HCT116 (cell line): ENCODE data around the gene SF3B5. TPM values are rescaled to one million over a fixed set of nuclear protein-coding genes. Genes with fewer than 3 reads are reported as not detected.

Source experiments
- ATAC-seq: fragments of 200-7000 bp; cut with Tn5 transposase; 2 replicates; pipeline ENCODE4 v1.9.1; 2020; ENCODE audit warnings: mild to moderate bottlenecking, moderate library complexity
- BruUV-seq: library from RNA; stranded (reverse); fragments of 400-500 nt; replicated peaks from 2 replicates; lab custom pipeline; 2021; lab: Mats Ljungman, UMichigan
- CTCF ChIA-PET: fragments of 300-600 bp; sonication (Branson Sonifier 250); formaldehyde crosslinking; loops from one replicate; lab custom pipeline; 2021; ENCODE audit warnings: antibody characterized with exemption; lab: Charles Lee
- POLR2A ChIA-PET: fragments of 300-600, 350-600 bp; sonication (Branson Sonifier 250); formaldehyde crosslinking; loops from one replicate; lab custom pipeline; 2021; ENCODE audit warnings: antibody characterized with exemption; lab: Charles Lee
- RAD21 ChIA-PET, 2 experiments: fragments of 300-600 bp; sonication (Branson Sonifier 250); formaldehyde crosslinking; loops; one replicate each; lab custom pipeline; 2023; ENCODE audit warnings: low total read pairs in 2 of 2; ENCODE audit not compliant: uncharacterized antibody in 2 of 2, unreplicated experiment in 2 of 2, low non-redundant PET in 1 of 2; lab: Charles Lee
- DNase-seq: peaks from one replicate; pipeline ENCODE4 v3.0.0-alpha.2; 2010; ENCODE audit warnings: low read depth, low spot score
- H2AFZ ChIP-seq: fragments of 200-600 bp; shearing (Covaris generic), sonication (generic); 2 replicates; pipeline ENCODE4 v1.6.1; 2017; ENCODE audit warnings: low read depth, mixed run types, mixed read lengths, antibody characterized with exemption, low read length; ENCODE audit not compliant: poor library complexity, severe bottlenecking
- H3K27ac ChIP-seq: 2 replicates; pipeline ENCODE4 v1.5.1; 2012; ENCODE audit warnings: low read depth, low read length
- H3K27me3 ChIP-seq: fragments of 200-600 bp; sonication (generic); 2 replicates; pipeline ENCODE4 v1.6.1; 2016; ENCODE audit warnings: mixed run types, low read length, mixed read lengths; ENCODE audit not compliant: insufficient read depth
- H3K36me3 ChIP-seq, 2 experiments: fragments of 200-500 bp in 1 of 2; fragments of 200-600 bp in 1 of 2; sonication (Bioruptor generic) in 1 of 2; sonication (generic) in 1 of 2; 2 replicates each; pipeline versions ENCODE4 v1.5.1 to v1.6.1; 2014 to 2016; ENCODE audit warnings: low read length in 2 of 2, inconsistent platforms in 1 of 2, mixed read lengths in 1 of 2, mixed run types in 1 of 2; ENCODE audit not compliant: insufficient read depth in 2 of 2, control insufficient read depth in 1 of 2
- H3K4me1 ChIP-seq, 2 experiments: fragments of 200-600 bp in 1 of 2; sonication (generic) in 1 of 2; 2 replicates each; pipeline versions ENCODE4 v1.5.1 to v1.6.1; 2012 to 2017; ENCODE audit warnings: low read length in 2 of 2, inconsistent platforms in 1 of 2, mild to moderate bottlenecking in 1 of 2, mixed read lengths in 1 of 2, mixed run types in 1 of 2, moderate library complexity in 1 of 2; ENCODE audit not compliant: insufficient read depth in 2 of 2, control insufficient read depth in 1 of 2
- H3K4me2 ChIP-seq: fragments of 200-600 bp; sonication (generic); 2 replicates; pipeline ENCODE4 v1.6.1; 2017; ENCODE audit warnings: mixed run types, low read length, mixed read lengths
- H3K4me3 ChIP-seq, 2 experiments: fragments of 200-600 bp in 1 of 2; sonication (generic) in 1 of 2; replicated peaks in 1 of 2; 2 replicates each; pipeline ENCODE4 v1.5.1; 2011 to 2016; ENCODE audit warnings: low read length in 2 of 2, control low read depth in 1 of 2, low read depth in 1 of 2, mild to moderate bottlenecking in 1 of 2, mixed read lengths in 1 of 2, mixed run types in 1 of 2
- H3K79me2 ChIP-seq: fragments of 200-600 bp; sonication (generic); 2 replicates; pipeline ENCODE4 v1.6.1; 2017; ENCODE audit warnings: mild to moderate bottlenecking, mixed run types, low read length, moderate library complexity, mixed read lengths; ENCODE audit not compliant: insufficient read depth
- H3K9ac ChIP-seq: fragments of 200-600 bp; sonication (generic); 2 replicates; pipeline ENCODE4 v1.6.1; 2016; ENCODE audit warnings: low read length, mixed read lengths
- H3K9me2 ChIP-seq: fragments of 200-600 bp; sonication (generic), shearing (Covaris generic); 2 replicates; pipeline ENCODE4 v1.6.1; 2017; ENCODE audit warnings: mixed run types, mild to moderate bottlenecking, moderate library complexity; ENCODE audit not compliant: insufficient read depth
- H3K9me3 ChIP-seq, 2 experiments: fragments of 200-500 bp in 1 of 2; fragments of 200-600 bp in 1 of 2; sonication (Bioruptor generic) in 1 of 2; sonication (generic) in 1 of 2; 2 replicates each; pipeline ENCODE4 v1.6.1; 2014 to 2017; ENCODE audit warnings: low read length in 2 of 2, mixed read lengths in 2 of 2, inconsistent platforms in 1 of 2, low read depth in 1 of 2, mild to moderate bottlenecking in 1 of 2, mixed run types in 1 of 2, moderate library complexity in 1 of 2; ENCODE audit not compliant: control insufficient read depth in 1 of 2, insufficient read depth in 1 of 2
- H4K20me1 ChIP-seq: fragments of 200-600 bp; sonication (generic), shearing (Covaris generic); 2 replicates; pipeline ENCODE4 v1.6.1; 2017; ENCODE audit warnings: mixed run types, mild to moderate bottlenecking, moderate library complexity; ENCODE audit not compliant: insufficient read depth
- CBX3 ChIP-seq: IDR thresholded peaks from 2 replicates; pipeline ENCODE4 v1.6.1; 2012; ENCODE audit warnings: low read depth
- EZH2 ChIP-seq: fragments of 200-600 bp; sonication (generic); IDR thresholded peaks from 2 replicates; pipeline ENCODE4 v1.6.1; 2017; ENCODE audit warnings: antibody characterized with exemption, mixed run types
- EZH2phosphoT487 ChIP-seq: fragments of 200-600 bp; IDR thresholded peaks from 2 replicates; pipeline ENCODE4 v1.6.1; 2018; ENCODE audit warnings: antibody characterized with exemption, borderline replicate concordance
- FOSL1 ChIP-seq: IDR thresholded peaks from 2 replicates; pipeline ENCODE4 v1.6.1; 2012; ENCODE audit warnings: low read depth
- POLR2A ChIP-seq: IDR thresholded peaks from 2 replicates; pipeline ENCODE4 v1.7.0; 2011; ENCODE audit warnings: borderline replicate concordance; ENCODE audit not compliant: insufficient read depth, insufficient read length; ENCODE audit errors: extremely low read depth
- RAD21 ChIP-seq: IDR thresholded peaks from 2 replicates; pipeline ENCODE4 v1.6.1; 2012; ENCODE audit warnings: low read depth, mild to moderate bottlenecking
- SIN3A ChIP-seq: IDR thresholded peaks from 2 replicates; pipeline ENCODE4 v1.6.1; 2012; ENCODE audit warnings: low read depth
- SRF ChIP-seq: IDR thresholded peaks from 2 replicates; pipeline ENCODE4 v1.6.1; 2012; ENCODE audit warnings: low read depth
- TCF7L2 ChIP-seq: IDR thresholded peaks from 2 replicates; pipeline ENCODE4 v1.7.0; 2011; ENCODE audit warnings: borderline replicate concordance, inconsistent platforms; ENCODE audit not compliant: insufficient read depth, insufficient read length; ENCODE audit errors: extremely low read depth
- intact Hi-C: fragments of 100-400 bp; cut with micrococcal nuclease; formaldehyde crosslinking; loops from 2 replicates; pipeline ENCODE4 v1.10.0; 2022
- total RNA-seq: library from RNA; stranded (reverse); gene quantifications from one replicate; pipeline ENCODE4 v1.2.1, GENCODE V29; 2021; ENCODE audit not compliant: unreplicated experiment
- TF ChIP-seq, protein P1 (sequence below): IDR thresholded peaks from 2 replicates; pipeline ENCODE4 v1.6.1; 2012; ENCODE audit warnings: low read depth
- TF ChIP-seq, protein P2 (sequence below): IDR thresholded peaks from 2 replicates; pipeline ENCODE4 v1.6.1; 2012

Gene SF3B5
- total RNA-seq, 1 experiment from 2014 or later, result 173 TPM

DNA sequence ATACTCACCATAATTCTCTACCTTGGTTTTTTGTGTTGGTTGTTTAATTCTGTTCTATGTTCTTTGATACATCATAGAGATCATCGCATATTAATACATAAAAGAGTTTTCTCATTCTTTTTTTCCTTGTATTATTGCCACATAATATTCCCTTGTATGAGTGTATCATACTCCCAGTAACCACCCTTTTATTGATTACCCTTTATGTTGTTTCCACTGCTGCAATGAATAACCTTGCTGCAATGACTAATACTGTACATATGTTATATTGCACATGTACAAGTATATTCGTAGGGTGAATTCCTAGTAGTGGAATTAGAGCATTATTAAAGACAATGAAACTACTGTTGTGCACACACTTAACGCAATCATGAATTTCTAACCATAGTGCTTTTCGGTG is 9.1 kb upstream of the SF3B5 start:
- H3K4me1 ChIP-seq, result no peaks in the 10 kb centered on the region
- TF ChIP-seq SRF (no peak), CBX3 (no peak), TCF7L2 (no peak), EZH2 (no peak), RAD21 (no peak), POLR2A (no peak), SIN3A (no peak), FOSL1 (no peak), EZH2phosphoT487 (no peak)
- TF ChIP-seq, protein P1, sequence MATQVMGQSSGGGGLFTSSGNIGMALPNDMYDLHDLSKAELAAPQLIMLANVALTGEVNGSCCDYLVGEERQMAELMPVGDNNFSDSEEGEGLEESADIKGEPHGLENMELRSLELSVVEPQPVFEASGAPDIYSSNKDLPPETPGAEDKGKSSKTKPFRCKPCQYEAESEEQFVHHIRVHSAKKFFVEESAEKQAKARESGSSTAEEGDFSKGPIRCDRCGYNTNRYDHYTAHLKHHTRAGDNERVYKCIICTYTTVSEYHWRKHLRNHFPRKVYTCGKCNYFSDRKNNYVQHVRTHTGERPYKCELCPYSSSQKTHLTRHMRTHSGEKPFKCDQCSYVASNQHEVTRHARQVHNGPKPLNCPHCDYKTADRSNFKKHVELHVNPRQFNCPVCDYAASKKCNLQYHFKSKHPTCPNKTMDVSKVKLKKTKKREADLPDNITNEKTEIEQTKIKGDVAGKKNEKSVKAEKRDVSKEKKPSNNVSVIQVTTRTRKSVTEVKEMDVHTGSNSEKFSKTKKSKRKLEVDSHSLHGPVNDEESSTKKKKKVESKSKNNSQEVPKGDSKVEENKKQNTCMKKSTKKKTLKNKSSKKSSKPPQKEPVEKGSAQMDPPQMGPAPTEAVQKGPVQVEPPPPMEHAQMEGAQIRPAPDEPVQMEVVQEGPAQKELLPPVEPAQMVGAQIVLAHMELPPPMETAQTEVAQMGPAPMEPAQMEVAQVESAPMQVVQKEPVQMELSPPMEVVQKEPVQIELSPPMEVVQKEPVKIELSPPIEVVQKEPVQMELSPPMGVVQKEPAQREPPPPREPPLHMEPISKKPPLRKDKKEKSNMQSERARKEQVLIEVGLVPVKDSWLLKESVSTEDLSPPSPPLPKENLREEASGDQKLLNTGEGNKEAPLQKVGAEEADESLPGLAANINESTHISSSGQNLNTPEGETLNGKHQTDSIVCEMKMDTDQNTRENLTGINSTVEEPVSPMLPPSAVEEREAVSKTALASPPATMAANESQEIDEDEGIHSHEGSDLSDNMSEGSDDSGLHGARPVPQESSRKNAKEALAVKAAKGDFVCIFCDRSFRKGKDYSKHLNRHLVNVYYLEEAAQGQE, result no peak
- TF ChIP-seq, protein P2, sequence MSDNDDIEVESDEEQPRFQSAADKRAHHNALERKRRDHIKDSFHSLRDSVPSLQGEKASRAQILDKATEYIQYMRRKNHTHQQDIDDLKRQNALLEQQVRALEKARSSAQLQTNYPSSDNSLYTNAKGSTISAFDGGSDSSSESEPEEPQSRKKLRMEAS, result no peak
- no peaks in the 10 kb centered on the region for H4K20me1 ChIP-seq
- H3K27me3 ChIP-seq, result no peaks in the 10 kb centered on the region
- no peaks in the 10 kb centered on the region for H3K79me2 ChIP-seq
- H3K27ac ChIP-seq, result no peak overlapping the region
- ChIA-PET RAD21 (interaction anchor here (0.6 to 1.0 kb wide), 3 partner anchors 377 to 1783 kb away, joined by 3 to 5 read pairs (median 3); no protein-coding TSS in a partner anchor), POLR2A (no interaction called here), CTCF (interaction anchor here (0.8 to 1.5 kb wide), 10 partner anchors 12 to 1033 kb away, joined by 3 to 21 read pairs (median 3); no protein-coding TSS in a partner anchor)
- H3K36me3 ChIP-seq, result no peaks in the 10 kb centered on the region
- peak; percentile 42 for ATAC-seq
- H3K9ac ChIP-seq, result no peak overlapping the region
- H3K4me3 ChIP-seq, result no peak overlapping the region
- no peak for DNase-seq
- H2AFZ ChIP-seq, result peak overlapping the region; percentile 66
- H3K9me3 ChIP-seq, result no peaks in the 10 kb centered on the region
- no peak overlapping the region for H3K4me2 ChIP-seq
- intact Hi-C loops, result loop anchor here (2.0 to 10.0 kb wide), 2 partner anchors 112 to 1110 kb away; no protein-coding TSS in a partner anchor
- H3K9me2 ChIP-seq, result no peaks in the 10 kb centered on the region
- no TSS peak for BruUV-seq
